NK-92 (cell line): ENCODE data around the gene NFATC2.
"Not testable (repeated sequence)": the region's sequence is repeated elsewhere in the genome, so short reads cannot be mapped to it uniquely, and the experiment has no call there.

Experiments used
- DNase-seq: peaks from one replicate; lab custom pipeline; 2025; ENCODE audit not compliant: unreplicated experiment; lab: John Stamatoyannopoulos, UW

NFATC2 gene

DNA sequence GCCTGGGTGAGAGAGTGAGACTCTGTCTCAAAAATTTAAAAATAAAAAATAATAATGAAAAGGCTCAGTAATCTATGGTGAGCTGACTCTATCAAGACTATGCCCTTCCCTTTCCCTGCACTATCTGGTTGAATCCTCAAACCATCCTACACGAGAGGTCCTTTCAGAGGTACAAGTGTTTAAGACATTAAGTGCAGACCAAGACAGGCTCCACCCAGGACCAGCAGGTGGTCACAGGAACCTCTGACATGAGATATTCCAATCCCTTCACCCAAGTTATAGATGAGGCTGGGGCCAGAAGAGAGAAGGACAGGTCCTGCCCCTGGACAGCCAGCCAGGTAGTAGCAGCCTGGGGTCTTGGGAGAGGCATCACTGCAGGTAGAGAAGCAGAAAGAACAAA is 182.6 kb downstream of the NFATC2 start:
- no peak for DNase-seq

DNA sequence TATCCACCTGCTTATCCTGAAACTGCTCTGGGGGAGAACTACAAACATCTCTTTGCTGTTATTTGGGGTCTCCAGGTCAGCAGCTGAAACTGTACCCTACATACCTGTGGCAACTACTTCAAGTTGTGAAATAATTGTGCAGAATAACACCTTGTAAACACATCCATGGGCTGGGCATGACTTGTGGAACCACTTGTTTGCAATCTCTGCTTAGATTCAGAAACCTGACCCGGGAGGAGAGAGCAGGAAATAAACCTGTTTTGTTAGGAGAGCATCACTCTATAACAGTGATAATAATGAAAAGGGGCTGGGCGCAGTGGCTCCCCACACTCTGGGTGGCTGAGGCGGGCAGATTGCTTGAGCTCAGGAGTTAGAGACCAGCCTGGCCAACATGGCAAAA is 183.1 kb downstream of the NFATC2 start:
- DNase-seq = no peak

DNA sequence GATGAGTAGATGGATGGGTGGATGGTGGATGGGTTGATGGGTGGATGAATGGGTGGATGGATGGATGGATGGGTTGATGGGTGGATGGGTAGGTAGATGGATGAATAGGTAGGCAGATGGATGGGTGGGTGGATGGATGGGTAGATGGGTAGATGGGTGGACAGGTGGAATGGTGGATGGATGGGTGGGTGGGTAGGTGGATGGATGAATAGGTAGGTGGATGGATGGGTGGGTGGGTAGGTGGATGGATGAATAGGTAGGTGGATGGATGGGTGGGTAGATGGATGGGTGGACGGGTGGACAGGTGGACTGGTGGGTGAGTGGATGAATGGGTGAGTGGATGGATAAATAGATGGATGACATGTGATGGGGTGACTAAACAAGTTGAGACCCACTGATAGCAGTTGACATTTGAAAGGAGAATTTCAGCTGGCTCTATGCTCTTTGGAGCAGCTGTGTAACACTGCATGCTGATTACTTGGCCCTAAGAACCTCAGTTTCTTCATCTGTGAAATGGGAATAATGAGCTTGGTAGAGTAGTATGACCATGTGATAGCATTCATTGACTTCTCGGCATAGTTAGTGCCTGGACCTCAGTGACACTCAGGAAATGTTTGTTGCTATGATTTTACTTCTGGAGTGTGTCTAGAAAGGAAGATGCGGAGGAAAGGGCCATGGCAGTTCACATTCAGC is 184.3 kb downstream of the NFATC2 start:
- DNase-seq = no peak

DNA sequence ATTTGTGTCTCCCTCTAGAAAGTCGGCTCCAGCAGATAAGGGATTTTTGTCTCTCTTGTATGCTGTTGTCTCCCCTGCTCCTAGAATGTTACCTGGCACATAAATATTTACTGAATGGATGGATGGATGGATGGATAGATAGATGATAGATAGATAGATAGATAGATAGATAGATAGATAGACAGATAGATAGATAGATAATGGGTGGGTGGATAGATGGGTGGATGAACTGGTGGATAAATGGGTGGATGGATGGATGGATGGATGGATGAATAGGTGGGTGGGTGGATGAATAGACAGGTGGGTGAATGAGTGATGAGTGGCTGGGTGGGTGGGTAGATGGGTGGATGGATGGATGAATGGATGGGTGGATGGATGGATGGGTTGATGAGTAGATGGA is 185.0 kb downstream of the NFATC2 start:
- DNase-seq = no peak

DNA sequence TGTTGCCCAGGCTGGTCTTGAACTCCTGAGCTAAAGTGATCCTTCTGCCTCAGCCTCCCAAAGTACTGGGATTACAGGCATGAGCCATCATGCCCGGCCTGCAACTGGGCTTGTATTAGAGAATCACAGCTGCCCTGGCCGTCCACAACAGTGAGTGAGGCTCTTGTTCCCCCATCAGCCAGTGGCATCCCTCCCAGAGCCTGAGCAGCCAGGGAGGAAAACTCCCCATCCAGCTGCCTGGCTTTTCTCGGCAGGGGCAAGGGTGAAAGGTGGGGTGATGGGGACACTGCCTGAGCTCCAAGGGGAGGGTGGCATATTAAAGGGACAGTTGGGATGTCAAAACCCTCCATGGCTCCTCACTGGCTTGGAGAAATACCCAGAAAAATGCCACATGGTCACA is 185.6 kb downstream of the NFATC2 start:
- no peak for DNase-seq

DNA sequence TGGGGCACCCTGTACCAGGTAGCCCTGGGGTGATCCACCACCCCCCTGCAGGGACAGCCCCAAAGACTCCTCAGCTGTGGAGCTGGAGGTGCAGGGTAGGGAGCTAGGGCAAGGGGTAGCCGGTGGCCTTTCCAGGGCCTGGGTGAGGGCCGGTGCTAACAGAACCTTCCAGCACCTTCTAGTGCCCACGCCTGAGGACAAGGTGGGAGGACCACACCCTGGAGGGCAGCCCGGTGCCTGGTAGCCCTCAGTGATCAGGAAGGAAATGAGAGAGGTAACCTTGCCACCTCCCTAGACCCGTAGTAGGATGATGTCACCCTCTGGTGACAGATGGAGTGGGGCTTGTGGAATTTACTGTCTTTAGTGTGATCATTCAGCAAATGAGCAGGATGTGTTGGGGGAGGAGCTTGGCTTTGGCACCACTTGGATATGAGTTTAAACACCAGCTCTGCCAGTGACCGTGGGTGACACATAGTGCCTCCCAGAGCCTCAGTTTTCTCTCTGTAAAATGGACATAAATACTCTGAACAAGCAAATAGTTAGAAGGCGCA is 187.7 kb downstream of the NFATC2 start:
- no peak for DNase-seq

DNA sequence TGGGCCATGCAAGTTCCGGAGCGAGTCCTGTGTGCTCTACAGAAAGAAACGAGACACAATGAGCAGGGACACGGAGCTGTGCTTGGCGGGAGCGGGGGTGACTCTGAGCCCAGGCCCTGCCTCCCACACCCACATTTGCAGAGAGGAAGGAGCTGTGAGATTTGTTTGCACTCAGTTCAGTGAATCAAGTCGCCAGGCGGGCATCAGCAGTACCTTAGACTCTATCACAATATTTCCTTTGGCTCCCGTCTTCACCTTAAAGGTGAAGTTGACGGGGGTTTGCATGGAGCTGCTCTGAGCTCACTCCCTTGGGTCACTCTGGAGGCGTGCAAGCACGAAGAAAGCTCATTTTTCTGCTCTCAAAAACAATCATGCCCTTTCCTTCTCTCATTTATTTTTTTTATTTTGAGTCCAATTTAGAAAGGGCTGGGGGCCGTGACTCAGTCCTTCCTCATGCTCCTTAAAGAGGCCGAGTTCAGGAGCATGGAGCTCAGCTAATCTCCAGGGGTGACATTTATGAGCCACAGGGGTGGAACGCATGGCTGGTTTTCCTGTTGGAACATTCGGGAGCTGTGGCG is 188.2 kb downstream of the NFATC2 start:
- DNase-seq = no peak

DNA sequence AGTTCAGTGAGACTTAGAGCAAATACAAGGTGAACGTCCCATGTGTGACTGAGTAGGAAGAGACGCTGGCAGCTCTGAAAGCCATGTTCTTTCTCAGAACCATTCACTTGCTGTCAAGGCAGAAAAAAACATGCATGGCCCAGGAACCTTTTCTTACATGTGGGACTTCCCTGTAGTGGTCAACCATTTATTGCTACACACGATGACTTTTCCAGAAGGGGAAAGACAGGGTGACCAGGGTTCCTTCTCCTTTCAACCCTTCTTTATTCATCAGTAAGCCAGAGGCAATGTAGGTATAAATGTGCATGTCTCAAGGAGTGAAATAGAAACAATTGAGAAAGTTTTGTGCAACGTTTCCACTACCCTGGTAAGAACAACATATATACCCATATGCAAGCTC is 189.0 kb downstream of the NFATC2 start:
- DNase-seq = no peak

DNA sequence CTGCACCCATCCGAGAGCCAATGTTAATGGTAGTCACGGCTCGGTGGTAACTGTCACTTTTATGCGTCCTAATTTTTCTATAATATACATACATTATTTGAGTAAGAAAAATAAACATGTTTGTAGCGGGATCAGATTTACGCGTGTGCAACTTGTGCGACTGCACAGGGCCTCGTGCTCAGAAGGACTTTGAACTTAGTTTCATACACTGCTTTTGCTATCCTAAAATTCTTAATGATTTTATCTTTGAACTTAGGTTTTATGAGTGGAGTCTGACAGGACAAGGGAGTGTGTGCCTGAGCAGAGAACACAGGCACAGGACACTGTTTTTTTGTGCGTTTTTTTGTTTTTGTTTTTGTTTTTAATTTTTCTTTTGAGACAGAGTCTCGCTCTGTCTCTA is 189.7 kb downstream of the NFATC2 start:
- no peak for DNase-seq

DNA sequence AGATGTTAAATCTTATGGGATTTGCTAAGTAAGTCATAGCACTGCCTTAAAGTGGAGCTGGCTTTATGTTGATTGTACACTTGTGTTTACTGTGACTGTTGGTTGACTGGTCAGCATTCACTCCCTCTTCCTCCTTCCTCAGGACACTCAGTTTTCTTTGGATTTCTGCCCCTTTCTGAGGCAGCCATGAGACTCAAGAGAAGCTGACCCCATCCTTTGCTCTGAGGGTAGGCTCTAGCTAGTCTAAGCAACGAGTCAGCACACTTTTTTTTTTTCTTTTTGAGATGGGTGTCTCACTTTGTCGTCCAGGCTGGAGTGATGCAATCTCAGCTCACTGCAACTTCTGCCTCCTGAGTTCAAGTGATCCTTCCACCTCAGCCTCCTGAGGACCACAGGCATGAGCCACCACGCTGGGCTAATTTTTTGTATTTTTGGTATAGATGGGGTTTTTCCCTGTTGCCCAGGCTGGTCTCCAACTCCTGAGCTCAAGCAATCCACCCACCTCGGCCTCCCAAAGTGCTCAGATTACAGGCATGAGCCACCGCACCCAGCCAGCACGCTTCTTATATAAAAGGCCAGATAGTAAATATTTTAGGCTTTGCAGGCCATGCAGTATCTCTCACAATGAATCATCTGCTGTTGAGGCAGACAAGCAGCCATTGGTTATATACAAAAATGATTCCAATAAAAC is 191.4 kb downstream of the NFATC2 start:
- no peak for DNase-seq

DNA sequence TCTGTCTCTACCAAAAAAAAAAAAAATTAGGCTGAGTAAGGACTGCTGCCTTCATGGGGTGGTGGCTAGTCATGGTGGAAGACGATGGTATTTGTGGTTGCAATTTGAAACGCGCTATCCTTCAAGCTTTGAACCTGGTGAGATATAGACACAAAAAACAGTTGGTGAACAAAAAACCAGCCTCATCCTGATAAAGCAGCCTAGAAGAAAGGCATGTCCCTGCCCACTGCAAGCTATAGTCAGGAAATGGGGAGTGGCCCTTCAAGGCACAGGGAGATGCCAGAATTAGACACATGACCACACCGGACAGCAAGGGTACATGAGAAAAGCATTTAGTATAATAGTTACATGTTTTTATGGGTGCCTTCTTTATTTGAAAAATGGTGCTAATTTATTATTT is 193.6 kb downstream of the NFATC2 start:
- DNase-seq = no peak

DNA sequence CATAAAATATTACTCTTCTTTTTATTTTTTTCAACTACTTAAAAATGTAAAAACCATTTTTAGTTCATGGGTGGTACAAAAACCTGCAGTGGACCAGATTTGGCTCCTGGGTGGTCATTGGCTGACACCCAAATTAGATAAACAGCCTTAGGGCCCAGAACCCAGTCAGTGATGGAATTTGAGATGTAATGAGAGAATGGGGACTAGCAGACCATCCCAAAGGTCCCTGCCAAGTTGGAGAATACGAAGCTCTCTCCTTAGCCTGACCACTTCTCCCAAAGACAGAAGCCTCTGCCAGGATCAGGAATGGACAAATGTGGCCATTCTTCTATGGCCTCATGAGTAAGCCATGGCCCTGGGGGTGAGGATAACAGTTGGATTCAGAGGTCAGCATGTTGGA is 194.7 kb downstream of the NFATC2 start:
- no peak for DNase-seq

DNA sequence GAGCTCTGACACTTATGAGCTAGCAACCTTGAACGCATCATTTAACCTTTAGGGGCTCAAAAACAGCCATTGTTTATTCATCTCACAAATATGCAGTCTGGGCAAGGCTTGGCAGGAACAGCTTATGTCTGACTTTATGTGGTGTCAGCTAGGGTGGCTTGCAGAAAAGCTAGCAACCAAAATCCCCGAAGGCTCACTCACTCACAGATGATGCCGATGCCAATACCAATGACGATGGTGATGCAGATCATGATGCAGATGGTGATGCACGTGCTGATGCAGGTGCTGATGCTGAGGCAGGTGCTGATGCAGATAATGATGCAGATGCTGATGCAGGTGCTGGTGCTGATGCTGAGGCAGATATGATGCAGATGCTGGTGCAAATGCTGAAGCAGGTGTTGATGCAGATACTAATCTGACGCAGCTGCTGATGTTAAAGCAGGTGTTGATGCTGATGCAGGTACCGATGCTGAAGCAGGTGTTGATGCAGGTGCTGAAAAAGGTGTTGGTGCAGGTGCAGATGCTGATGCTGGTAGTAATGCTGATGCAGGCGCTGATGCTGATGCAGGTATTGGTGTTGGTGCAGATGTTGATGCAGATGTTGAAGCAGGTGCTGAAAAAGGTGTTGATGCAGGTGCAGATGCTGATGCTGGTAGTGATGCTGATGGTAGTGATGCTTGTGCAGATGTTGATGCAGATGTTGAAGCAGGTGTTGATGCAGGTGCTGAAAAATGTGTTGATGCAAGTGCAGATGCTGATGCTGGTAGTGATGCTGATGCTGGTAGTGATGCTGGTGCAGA is 195.6 kb downstream of the NFATC2 start:
- no peak for DNase-seq

DNA sequence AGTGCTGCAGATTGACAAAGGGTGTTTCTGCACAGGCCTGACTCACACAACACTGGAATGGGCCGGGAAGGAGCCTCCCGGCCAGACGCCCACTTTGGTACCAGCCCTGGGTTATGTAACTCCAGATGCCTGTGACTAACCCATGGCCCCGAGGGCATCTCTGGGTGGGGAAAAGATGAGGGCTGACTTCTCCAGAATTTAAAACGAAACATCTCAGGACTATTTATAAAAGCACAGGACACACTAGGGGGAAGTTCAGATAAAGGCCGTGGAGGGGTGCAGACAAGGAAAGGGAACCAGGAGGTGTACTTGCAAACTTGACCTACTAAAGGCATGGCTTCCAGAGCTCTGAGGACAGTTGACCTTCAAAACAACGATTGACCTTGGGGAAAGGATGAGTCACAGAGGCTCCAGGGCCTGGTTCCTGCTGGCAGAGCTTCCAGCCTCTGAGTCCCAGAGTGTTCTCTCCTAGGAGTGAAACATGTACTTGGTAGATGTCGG is 196.9 kb downstream of the NFATC2 start:
- DNase-seq = no peak

DNA sequence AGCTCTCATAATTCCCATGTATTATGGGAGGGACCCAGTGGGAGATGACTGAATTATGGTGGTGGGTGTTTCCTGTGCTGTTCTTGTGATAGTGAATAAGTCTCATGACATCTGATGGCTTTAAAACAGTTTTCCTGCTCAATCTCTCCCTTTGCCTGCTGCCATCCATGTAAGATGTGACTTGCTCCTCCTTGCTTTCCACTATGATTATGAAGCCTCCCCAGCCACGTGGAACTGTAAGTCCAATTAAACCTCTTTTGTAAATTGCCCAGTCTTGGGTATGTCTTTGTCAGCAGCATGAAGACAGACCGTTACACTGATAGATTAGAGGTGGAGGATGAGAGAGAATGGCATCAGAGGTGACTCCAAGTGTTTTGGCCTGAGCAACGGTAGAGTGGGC is 198.7 kb downstream of the NFATC2 start:
- DNase-seq = not testable (repeated sequence)

DNA sequence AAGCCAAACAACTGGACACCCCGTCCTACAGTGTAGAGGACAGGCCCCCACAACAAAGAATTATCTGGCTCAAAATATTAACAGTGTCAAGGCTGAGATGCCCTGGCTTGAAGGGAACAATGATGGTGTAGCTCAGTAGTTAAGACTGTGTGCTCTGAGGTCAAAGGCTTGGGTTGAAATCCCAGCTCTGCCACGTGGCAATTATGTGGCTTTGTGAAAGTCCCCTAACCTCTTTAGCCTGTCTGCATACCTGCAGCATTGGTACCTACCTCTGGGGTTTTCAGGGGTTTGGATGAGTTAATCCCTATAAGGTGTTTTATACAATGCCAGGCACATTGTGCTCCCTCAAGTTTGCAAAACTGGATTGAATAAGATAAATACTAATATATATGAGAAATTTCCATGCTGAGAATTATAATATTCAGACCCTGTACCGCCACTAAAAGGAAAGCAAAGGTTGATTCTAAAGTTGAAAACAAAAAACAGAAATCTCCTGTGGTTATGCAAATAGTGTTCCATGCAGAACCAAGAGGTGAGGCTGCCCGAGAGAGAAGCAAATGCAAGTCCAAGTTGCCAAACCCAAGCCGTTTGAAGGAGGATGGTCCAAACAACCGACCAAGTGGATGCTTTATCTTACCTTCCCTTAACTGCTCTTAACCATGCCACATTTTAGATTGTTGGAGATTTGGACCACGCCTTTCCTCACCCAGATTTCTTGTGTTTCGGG is 199.8 kb downstream of the NFATC2 start:
- DNase-seq = no peak

DNA sequence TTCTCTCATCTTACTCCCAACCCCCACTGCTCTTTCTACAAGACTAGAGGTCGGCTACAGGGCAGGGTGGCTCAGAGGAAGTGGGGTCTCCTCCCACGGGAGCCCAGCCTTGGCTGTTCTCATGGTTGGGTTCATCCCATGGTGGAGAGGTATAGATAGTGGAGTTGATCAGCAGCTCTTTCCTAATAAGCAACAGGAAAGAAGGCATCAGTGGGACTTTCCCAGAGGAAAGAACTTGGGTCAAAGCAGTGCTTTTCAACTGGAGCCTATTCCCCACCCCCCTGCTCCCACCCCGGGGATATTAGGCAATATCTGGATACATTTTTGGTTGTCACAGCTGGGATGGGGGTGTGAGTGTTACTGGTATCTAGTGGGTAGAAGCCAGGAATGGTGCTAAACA is 200.9 kb downstream of the NFATC2 start:
- no peak for DNase-seq

DNA sequence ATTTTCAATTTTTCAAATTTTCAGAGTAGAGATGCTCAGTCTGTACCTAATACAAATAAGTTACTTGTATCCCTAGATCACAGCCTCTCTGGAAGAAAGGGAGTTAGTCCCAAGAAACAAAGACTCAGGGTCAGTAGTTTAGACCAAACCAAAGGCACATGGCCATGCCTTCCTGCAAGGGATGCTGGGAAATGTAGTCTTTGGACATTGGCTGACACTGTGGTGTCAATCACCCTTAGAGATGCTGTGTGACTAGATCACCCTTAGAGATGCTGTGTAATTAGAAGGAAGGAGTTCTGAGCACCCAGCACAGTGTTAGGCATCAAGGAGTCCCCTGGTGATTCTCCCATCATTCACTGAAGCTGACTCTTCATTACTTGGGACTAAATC is 202.1 kb downstream of the NFATC2 start:
- DNase-seq = no peak

DNA sequence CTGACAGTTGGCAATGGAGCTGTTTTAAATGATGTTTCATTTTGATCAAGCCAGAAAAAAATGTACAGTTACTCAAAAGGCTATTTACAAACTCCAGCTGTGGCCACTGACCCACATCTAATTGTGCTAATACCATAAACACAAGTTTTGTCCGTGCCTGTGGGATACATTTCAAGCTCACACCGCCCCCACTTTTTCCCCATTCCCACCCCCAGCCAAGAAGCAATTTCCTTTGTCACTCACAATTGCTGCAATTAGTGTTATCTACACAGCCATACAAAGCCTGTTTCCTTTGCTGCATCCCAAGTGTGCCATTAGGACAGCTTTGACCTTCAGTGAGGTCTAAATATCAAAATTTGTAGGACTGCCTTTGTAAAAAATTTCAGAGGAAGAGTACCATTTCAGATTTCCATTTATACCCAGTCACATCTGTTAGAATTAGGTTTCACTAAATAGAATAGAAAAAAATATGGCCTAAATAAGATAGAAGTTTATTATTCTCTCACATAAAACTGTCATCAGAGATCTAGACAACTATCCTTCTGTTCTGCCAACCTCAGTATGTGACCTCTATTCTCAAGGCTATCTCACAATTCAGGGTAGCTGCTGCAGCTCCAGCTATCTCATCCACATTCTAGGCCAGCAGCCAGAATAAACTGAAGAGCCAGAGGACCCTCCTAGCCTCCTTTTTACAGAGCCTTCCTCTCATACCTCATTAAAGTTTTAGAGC is 202.6 kb downstream of the NFATC2 start:
- DNase-seq = no peak
